ENCODE measurements around the gene TEX30. TPM values are rescaled to one million over a fixed set of nuclear protein-coding genes. Genes with fewer than 3 reads are reported as not detected.
A peak's percentile ranks its signal among the peaks of the same experiment; 100 is the strongest.

Gene TEX30
- total RNA-seq (11.4 TPM), polyA plus RNA-seq (ENCODE audit: insufficient read depth in 1 of 8, insufficient read length in 8 of 8, low replicate concordance in 1 of 8) (10 to 100 TPM; 12.3 to 16.4 (median 14.3) TPM)
- long read RNA-seq, donor 1, partial matches to known transcripts: 0 of 3 reads
- long read RNA-seq, donor 1, other reads (novel, unspliced or antisense): 0 of 3 reads
- long read RNA-seq, donor 2: 0 reads
- long read RNA-seq, donor 3, partial matches to known transcripts: 0 of 7 reads
- long read RNA-seq, donor 3, other reads (novel, unspliced or antisense): 0 of 7 reads
- long read RNA-seq, donor 4, partial matches to known transcripts: 0 of 2 reads
- long read RNA-seq, donor 4, other reads (novel, unspliced or antisense): 0 of 2 reads
- long read RNA-seq, donor 5, transcript TEX30-205 (5 exons, 959 nt): minor isoform, 5 of 23 reads
- long read RNA-seq, donor 5, transcript TEX30-206 (6 exons, 1,165 nt): major isoform, 11 of 23 reads
- long read RNA-seq, donor 5, partial matches to known transcripts: 5 of 23 reads
- long read RNA-seq, donor 5, other reads (novel, unspliced or antisense): 0 of 23 reads
- long read RNA-seq, donor 6, transcript TEX30-206 (6 exons, 1,165 nt): major isoform, 17 of 39 reads
- long read RNA-seq, donor 6, transcript TEX30-205 (5 exons, 959 nt): minor isoform, 9 of 39 reads
- long read RNA-seq, donor 6, partial matches to known transcripts: 12 of 39 reads
- long read RNA-seq, donor 6, other reads (novel, unspliced or antisense): 0 of 39 reads
- long read RNA-seq, donor 7, transcript TEX30-206 (6 exons, 1,165 nt): major isoform, 9 of 22 reads
- long read RNA-seq, donor 7, partial matches to known transcripts: 6 of 22 reads
- long read RNA-seq, donor 7, other reads (novel, unspliced or antisense): 0 of 22 reads
- long read RNA-seq, donor 8, partial matches to known transcripts: 0 of 8 reads
- long read RNA-seq, donor 8, other reads (novel, unspliced or antisense): 0 of 8 reads
- long read RNA-seq, donor 9, partial matches to known transcripts: 0 of 6 reads
- long read RNA-seq, donor 9, other reads (novel, unspliced or antisense): 0 of 6 reads
- long read RNA-seq, donor 10, transcript TEX30-205 (5 exons, 959 nt): minor isoform, 6 of 28 reads
- long read RNA-seq, donor 10, transcript TEX30-206 (6 exons, 1,165 nt): major isoform, 8 of 28 reads
- long read RNA-seq, donor 10, partial matches to known transcripts: 12 of 28 reads
- long read RNA-seq, donor 10, other reads (novel, unspliced or antisense): 0 of 28 reads
- long read RNA-seq, donor 11, partial matches to known transcripts: 0 of 5 reads
- long read RNA-seq, donor 11, other reads (novel, unspliced or antisense): 0 of 5 reads

DNA sequence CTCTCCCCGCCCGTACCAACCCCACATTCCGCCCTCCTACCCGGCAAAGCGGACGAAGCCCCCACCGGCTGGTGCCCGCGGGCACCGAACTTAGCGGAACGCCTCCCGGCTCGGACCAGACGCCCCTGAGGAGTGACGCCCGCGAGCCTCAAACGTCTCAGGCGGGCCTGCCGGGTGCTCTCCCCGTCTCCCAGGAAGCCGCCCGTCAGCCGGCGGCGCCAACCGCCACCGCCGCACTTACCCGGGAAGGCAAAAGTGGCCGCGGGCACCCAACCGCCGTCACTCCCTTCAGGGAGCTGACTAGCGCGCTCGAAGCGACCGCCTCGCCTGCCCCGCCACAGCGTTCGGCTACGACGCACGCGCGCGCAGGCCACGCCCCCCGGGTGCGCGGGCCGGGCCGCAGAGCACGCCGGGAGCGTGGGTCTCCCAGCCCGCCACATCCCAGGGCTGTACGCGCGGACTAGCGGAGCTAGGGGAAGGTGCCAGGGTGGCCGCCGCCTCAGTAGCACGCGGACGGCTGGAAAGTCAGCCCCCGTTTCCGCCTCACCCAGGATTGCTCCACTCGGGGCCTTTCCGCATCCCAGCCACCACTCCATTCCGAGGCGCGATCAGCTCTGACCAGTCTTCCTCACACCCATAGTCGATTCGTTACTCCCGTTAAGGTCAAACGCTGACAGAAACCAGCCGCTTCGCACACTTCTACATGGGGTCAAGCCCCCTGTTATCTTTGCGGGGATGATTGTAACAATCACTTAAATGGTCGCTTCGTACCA, at the start of gene TEX30:
Gene TEX30, minus strand, starts transcription at position 346 of the 773 bp plus-strand sequence. CDS start 3,760 bp downstream, outside the sequence.
- peak; percentile 94 for DNase-seq
- peaks cover 12% of the 10 kb centered on the region for H3K4me1 ChIP-seq (ENCODE audit: control insufficient read depth, insufficient read depth, low read length)
- H3K4me3 ChIP-seq (ENCODE audit: low read length): peak within 1 kb of the TSS; percentile 93
- H3K36me3 ChIP-seq (ENCODE audit: control insufficient read depth, insufficient read depth, low read length): no peaks in the 10 kb centered on the region
- no peaks in the 10 kb centered on the region for H3K9me3 ChIP-seq (replicated peaks; ENCODE audit: control insufficient read depth, low read depth, low read length)
- H3K27ac ChIP-seq (ENCODE audit: low read length): peak within 1 kb of the TSS; percentile 90
- no peaks in the 10 kb centered on the region for H3K27me3 ChIP-seq (ENCODE audit: control insufficient read depth, insufficient read depth, low read length)
- WGBS (ENCODE audit: insufficient coverage): 2% methylated on average over 82 of the region's 85 CpGs

DNA sequence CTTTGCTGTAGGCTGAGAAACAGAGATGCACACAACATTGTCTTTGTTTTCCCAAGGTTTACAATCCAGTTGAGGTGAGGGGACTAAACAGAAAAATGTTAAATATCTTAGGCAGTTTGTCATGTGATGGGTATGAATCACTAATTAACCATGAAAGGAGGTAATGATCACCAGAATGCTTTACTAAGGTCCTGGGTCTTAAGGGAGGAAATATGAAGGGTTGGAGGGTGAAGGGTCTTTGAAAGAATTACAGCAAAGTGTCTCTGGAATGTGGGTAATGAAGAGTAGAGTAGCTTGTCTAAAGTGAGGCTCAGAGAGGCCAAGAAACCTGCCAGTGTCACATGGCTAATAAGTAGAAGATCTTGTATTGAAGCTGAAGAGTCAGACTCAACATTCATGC, 44.3 kb upstream of the TEX30 start:
- no peak overlapping the region for H3K27ac ChIP-seq (ENCODE audit: low read length)
- no peak for DNase-seq
- peaks cover 17% of the 10 kb centered on the region for H3K36me3 ChIP-seq (ENCODE audit: control insufficient read depth, insufficient read depth, low read length)
- no peak overlapping the region for H3K4me3 ChIP-seq (ENCODE audit: low read length)
- H3K4me1 ChIP-seq (ENCODE audit: control insufficient read depth, insufficient read depth, low read length): no peaks in the 10 kb centered on the region
- no peaks in the 10 kb centered on the region for H3K9me3 ChIP-seq (replicated peaks; ENCODE audit: control insufficient read depth, low read depth, low read length)
- no peaks in the 10 kb centered on the region for H3K27me3 ChIP-seq (ENCODE audit: control insufficient read depth, insufficient read depth, low read length)

DNA sequence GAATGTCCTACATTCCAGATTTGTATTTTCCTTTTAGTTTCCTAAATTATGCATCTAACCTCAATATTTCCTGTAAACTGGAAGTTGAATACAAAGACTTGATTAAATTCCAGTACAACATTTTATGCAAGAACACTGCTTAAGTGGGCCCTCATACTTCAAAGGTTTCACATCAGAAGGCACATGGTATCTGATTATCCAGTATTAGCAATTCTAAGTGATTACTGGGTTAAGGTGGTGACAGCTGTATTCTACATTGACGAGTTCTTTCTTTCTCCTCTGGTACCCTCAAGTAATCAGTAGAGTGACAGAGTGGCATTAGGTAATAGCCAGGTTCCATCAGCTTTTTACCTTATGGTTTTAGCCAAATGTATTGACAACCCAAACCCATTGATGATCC, 43.7 kb upstream of the TEX30 start:
- H3K9me3 ChIP-seq (replicated peaks; ENCODE audit: control insufficient read depth, low read depth, low read length): no peaks in the 10 kb centered on the region
- no peaks in the 10 kb centered on the region for H3K4me1 ChIP-seq (ENCODE audit: control insufficient read depth, insufficient read depth, low read length)
- peaks cover 14% of the 10 kb centered on the region for H3K36me3 ChIP-seq (ENCODE audit: control insufficient read depth, insufficient read depth, low read length)
- no peaks in the 10 kb centered on the region for H3K27me3 ChIP-seq (ENCODE audit: control insufficient read depth, insufficient read depth, low read length)
- no CpG with 5 or more reads among the region's 1 CpG for WGBS (ENCODE audit: insufficient coverage)
- no peak overlapping the region for H3K4me3 ChIP-seq (ENCODE audit: low read length)
- DNase-seq: no peak
- no peak overlapping the region for H3K27ac ChIP-seq (ENCODE audit: low read length)

DNA sequence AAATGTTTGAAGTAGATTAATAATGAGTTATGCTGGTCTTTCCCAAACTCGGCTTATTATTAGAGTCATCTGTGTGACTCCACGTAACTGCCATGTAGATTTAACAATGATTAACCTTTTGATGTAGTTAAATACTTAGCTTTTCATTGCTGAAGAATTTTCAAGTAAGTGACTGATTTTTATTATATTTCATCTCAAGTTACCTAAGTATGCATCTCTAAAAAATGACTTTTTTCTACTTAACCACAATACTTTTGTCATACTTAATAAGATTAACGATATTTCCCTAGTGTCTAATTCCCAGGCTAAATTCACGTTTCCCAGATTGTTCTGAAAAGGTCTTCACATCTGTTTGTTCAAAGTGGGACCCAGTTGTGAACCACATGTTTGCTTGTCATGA, 43.1 kb upstream of the TEX30 start:
- Histone ChIP-seq H3K27me3 (ENCODE audit: control insufficient read depth, insufficient read depth, low read length) (no peaks in the 10 kb centered on the region), H3K4me1 (ENCODE audit: control insufficient read depth, insufficient read depth, low read length) (no peaks in the 10 kb centered on the region), H3K4me3 (ENCODE audit: low read length) (no peak overlapping the region), H3K27ac (ENCODE audit: low read length) (no peak overlapping the region), H3K36me3 (ENCODE audit: control insufficient read depth, insufficient read depth, low read length) (peaks cover 10% of the 10 kb centered on the region), H3K9me3 (replicated peaks; ENCODE audit: control insufficient read depth, low read depth, low read length) (peaks cover 2% of the 10 kb centered on the region)
- 59% methylated on average over 2 of the region's 4 CpGs for WGBS (ENCODE audit: insufficient coverage)
- DNase-seq: no peak

DNA sequence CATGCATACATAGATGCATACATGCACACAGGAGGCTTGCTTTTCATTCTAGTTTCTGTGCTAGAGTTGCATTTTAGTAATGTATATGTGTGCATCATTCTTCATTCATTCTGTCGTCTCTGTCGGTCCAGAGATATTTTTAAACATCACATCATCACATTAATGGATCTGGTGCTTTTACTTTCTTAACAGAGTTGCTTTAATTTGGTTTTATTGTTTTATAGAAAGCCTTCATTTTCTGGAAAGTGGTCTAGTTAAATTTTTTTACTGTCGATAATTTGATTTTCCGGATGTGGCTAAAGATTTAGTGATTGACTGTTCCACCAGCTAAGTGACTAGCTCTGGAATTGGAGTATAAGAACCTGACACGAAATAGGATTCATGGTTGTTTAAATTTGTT, 42.2 kb upstream of the TEX30 start:
- Histone ChIP-seq H3K4me3 (ENCODE audit: low read length) (no peak overlapping the region), H3K9me3 (replicated peaks; ENCODE audit: control insufficient read depth, low read depth, low read length) (peaks cover 6% of the 10 kb centered on the region), H3K4me1 (ENCODE audit: control insufficient read depth, insufficient read depth, low read length) (no peaks in the 10 kb centered on the region), H3K27ac (ENCODE audit: low read length) (no peak overlapping the region), H3K27me3 (ENCODE audit: control insufficient read depth, insufficient read depth, low read length) (no peaks in the 10 kb centered on the region), H3K36me3 (ENCODE audit: control insufficient read depth, insufficient read depth, low read length) (peaks cover 9% of the 10 kb centered on the region)
- 93% methylated on average over 2 of the region's 5 CpGs for WGBS (ENCODE audit: insufficient coverage)
- no peak for DNase-seq

DNA sequence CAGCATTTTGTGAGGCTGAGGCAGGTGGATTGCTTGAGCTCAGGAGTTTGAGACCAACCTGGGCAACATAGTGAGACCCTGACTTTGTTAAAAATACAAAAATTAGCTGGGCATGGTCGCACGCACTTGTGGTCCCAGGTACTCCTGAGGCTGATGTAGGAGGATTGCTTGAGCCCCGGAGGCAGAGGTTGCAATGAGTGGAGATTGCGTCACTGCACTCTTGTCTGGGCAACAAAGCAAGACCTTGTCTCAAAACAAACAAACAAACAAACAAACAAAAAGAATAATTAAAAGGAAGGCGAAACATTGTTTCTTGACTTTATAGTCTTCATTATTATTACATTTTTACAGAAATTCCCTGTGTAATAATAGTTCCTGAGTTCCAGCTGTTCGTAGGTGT, 41.2 kb upstream of the TEX30 start:
- WGBS (ENCODE audit: insufficient coverage): 80% methylated on average over 1 of the region's 6 CpGs
- Histone ChIP-seq H3K36me3 (ENCODE audit: control insufficient read depth, insufficient read depth, low read length) (peaks cover 15% of the 10 kb centered on the region), H3K27ac (ENCODE audit: low read length) (no peak overlapping the region)

DNA sequence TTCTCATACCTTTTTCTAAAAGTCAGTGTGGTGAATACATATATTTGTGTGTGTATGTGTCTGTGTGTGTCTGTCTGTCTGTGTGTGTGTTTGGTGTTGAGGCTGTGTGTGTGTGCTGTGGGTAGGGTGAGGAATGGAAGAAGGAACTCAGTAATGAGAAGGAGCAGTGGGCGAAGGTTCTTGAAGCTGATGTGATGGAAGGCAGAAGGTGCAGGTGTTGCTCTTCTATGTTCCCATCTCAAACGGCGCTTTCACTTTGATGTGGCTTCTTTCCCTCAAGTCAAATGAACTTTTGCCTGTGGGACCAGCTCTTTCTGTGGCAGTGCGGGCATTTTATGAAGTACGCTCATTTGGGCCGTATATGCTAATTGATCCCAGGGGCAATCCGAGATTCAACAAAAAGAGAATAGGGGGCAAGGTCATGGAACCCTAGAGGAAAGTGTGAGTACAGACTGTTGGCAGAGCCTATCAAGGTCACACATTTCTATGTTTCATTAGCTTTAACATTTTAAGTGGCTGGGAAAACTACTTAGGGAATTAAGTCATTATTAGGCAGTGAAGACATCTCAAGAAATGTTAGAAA, 40.5 kb upstream of the TEX30 start:
- DNase-seq: no peak
- Histone ChIP-seq H3K9me3 (replicated peaks; ENCODE audit: control insufficient read depth, low read depth, low read length) (peaks cover 9% of the 10 kb centered on the region), H3K27ac (ENCODE audit: low read length) (no peak overlapping the region), H3K4me1 (ENCODE audit: control insufficient read depth, insufficient read depth, low read length) (no peaks in the 10 kb centered on the region), H3K27me3 (ENCODE audit: control insufficient read depth, insufficient read depth, low read length) (no peaks in the 10 kb centered on the region), H3K36me3 (ENCODE audit: control insufficient read depth, insufficient read depth, low read length) (peaks cover 16% of the 10 kb centered on the region), H3K4me3 (ENCODE audit: low read length) (no peak overlapping the region)
- 78% methylated on average over 7 of the region's 7 CpGs for WGBS (ENCODE audit: insufficient coverage)

More for the DNA sequence above, 41.2 kb upstream of the TEX30 start:
- Histone ChIP-seq H3K4me3 (ENCODE audit: low read length) (no peak overlapping the region), H3K4me1 (ENCODE audit: control insufficient read depth, insufficient read depth, low read length) (no peaks in the 10 kb centered on the region), H3K27me3 (ENCODE audit: control insufficient read depth, insufficient read depth, low read length) (no peaks in the 10 kb centered on the region), H3K9me3 (replicated peaks; ENCODE audit: control insufficient read depth, low read depth, low read length) (peaks cover 9% of the 10 kb centered on the region)
- DNase-seq: no peak

DNA sequence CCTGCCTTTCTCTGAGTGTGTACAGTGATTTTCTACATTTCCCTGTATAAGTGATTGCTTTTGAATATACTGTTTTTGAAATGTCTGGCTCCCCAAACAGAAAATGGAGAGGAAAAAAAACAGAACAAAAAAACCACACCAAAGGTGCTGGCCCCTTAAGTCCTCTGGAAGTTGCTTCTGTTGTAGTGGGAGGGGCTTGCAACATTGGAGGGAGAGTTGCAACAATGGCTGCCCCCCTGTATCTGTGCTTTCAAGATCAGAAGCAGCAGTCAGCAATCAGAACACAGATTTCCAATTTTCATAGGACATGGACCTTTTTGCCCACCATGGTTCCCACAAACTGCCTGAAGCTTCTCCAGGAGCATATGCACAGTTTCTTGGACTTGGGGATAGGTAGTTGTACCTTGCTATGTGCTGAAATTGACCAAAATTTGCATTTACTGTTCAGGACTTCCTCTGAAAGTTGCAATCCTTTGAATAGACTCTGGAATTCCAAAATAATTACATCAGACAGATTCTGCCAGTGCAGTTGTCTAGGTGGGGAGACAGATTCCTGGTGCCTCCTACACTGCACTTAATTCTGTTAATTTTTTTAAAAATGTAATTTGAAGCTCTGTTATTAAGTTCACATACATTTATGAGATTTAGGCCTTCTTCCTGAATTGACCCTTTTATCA, 39.2 kb upstream of the TEX30 start:
- DNase-seq: no peak
- Histone ChIP-seq H3K27ac (ENCODE audit: low read length) (no peak overlapping the region), H3K9me3 (replicated peaks; ENCODE audit: control insufficient read depth, low read depth, low read length) (peaks cover 9% of the 10 kb centered on the region), H3K36me3 (ENCODE audit: control insufficient read depth, insufficient read depth, low read length) (peaks cover 16% of the 10 kb centered on the region), H3K4me3 (ENCODE audit: low read length) (no peak overlapping the region), H3K27me3 (ENCODE audit: control insufficient read depth, insufficient read depth, low read length) (no peaks in the 10 kb centered on the region), H3K4me1 (ENCODE audit: control insufficient read depth, insufficient read depth, low read length) (no peaks in the 10 kb centered on the region)

DNA sequence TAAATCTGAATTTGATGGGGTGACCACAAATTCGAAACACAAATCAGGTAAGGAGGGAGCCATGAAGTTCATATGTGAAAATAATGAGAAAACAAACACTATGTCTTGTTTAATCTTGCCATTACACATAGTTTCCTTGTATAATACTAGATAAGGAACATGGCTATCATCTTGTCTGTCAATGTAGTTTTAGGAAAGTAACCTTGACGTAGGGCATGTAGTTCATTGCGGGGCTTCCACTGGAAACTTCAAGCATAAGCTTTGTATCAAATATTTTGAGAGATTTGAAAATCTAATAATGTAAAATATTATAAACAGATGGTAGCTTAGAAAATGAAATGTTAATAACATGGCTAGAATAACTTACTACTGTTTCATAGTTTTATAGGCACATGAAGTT, 34.1 kb upstream of the TEX30 start:
- WGBS (ENCODE audit: insufficient coverage): no CpG with 5 or more reads among the region's 3 CpGs
- no peaks in the 10 kb centered on the region for H3K4me1 ChIP-seq (ENCODE audit: control insufficient read depth, insufficient read depth, low read length)
- no peaks in the 10 kb centered on the region for H3K27me3 ChIP-seq (ENCODE audit: control insufficient read depth, insufficient read depth, low read length)
- no peak for DNase-seq
- peaks cover 12% of the 10 kb centered on the region for H3K36me3 ChIP-seq (ENCODE audit: control insufficient read depth, insufficient read depth, low read length)
- H3K4me3 ChIP-seq (ENCODE audit: low read length): no peak overlapping the region
- H3K9me3 ChIP-seq (replicated peaks; ENCODE audit: control insufficient read depth, low read depth, low read length): peaks cover 9% of the 10 kb centered on the region
- H3K27ac ChIP-seq (ENCODE audit: low read length): no peak overlapping the region
